ENCODE data around the gene ZNF423.

ZNF423 gene

DNA sequence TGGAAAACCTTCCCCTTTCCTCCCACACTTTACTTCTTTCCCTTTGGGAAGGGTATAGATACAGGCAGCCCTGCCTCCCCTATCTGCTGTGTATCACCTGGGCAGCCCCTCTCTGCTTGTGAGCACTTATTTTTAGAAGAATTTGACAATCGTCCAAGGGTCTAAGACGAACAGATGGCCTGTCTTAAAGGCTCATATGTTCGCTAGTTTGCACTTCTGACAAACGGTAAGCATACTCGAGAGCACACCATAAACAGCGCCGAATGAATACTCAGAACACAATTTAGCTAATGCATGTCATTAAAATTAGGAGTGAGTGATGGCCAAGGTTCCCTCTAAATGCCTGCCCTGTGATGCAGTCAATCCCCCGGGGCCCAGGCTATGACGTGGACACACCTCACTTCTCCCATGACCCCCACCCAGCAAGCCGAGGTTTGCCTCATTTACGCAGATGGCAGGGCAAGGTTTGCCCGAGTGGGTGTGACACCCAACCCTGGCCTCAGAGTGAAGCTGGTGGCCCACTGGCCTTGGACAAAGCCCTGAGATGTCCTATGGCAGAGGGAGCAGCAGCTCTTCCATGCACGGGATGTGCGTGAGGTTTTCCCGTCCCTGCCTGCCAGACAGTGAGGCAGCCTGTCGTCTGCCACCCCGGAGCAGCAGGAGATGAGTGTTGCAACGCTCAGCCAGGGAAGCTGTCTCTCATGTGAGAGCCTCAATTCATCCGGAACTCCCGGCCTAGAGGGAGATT is 357.1 kb downstream of the ZNF423 start:
- DNase-seq: no peak

DNA sequence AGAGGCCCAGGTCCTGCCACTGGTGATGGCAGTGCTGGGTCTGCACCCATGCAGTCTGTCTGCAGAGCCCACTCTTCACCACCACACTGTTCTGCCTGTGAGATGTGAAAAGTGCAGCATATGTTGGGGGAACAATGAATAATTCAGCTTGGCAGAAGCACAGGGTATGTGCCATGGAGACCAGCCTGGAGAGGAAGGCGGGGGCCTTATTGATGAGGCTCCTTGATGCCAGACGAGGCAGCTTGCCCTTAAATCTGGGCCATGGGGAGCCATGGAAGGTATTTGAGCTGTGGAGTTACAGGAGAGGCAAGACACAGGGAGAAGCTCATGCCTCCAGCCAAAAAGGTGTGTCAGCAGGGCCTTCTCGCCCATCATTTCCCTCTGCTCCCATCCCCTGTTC is 357.6 kb downstream of the ZNF423 start:
- no peak for DNase-seq

DNA sequence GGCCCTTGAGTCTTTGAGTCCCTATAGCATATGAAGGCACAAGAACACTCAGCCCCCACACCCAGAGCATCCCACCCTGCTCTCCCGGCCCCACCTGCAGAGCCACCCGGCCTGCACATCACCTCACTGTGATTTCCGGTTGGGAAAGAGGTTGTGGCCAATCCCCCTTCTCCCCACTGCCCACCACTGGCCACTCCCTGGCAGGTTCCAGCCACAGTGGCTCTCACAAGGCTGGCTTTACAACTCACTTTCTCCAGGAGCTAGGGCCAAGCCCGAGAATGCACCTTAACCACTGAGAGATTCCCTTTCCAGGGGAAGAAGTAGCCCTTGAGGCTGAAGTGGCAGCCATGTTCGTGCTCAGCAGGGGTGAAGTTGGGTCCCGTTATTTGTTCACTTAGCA is 358.4 kb downstream of the ZNF423 start:
- DNase-seq: no peak

DNA sequence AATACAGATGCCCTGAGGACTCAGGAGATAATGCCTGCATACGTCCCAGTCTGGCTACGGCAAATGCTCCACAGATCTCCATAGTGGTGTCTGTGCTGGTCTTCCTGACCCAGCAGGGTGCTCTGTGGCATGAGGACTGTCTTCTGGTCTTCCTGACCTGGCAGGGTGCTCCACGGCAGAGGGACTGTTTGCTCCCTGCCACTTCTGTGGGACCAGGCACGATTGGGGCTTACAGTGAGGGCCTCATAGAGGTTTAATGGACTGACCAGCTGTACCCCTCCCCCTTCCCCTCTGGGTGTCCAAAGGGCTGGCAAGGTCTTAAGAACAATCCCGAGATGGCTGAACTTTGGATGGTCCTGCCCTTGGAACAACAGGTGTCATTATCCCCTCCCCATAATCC is 359.3 kb downstream of the ZNF423 start:
- no peak for DNase-seq

DNA sequence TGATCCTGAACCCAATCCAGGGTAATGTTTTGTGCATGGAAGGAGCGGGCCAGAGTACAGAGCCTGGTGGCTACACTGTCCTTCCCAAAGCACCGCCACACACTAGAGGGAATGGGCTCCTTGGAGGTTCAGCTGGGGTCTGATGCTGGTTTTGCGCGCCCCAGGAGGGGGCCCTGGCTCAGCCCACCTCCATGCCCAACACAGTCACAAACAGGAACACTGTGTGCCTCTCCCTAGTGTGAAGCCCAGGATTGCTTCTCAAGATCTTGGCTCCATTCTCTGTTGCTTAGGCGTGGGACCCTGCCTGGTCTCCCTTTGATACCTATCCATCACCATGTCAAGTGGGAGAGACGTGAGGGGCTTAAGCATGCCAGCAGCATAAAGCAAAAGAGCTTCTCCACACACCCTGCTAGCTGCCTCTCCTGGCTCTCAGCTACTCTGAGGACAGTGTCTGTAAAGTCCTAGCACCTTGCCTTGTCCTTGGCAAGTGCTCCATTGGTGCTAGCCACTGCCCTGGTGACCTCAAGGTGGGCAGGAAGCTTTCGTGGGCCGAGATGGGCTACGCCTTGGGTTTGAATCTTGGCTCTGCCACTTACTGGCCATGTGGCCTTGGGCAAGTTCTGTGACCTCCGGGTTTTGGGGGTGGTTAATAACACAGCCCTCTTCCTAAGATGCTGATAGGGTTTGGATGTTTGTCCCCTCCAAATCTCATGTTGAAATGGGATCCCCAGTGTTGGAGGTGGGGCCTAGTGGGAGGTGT is 360.1 kb downstream of the ZNF423 start:
- no peak for DNase-seq

DNA sequence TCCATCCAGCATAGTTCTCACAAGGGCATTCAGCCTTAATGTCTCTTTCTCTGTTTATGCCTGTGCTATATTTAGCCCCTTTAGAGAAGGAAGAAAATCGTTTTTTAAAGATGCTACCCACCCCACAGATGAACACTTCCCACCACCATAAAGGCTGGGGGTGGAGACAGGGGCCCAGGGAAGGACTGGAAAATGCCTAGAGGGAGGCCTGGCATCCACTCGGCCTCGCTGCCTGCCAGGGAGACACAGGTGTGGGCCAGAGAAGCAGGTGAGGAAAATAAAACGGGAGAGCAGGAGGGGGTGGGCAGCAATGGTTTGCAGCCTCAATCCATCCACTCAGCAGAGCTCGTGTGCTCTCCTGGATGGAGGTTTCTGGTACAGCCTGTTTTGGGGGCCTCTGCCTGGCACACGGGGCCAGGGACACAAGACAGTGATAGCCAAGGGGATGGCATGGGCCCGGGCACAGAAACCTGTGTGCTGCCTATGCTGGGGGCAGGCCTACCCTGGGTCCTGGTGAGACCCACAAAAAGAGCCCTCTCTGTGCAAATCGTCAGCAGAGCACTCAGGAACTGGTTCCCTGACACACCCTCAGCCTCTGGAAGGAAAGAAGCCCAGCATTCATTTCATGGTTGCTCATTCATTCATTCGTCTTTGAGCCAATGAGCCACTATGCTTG is 360.9 kb downstream of the ZNF423 start:
- DNase-seq: no peak

DNA sequence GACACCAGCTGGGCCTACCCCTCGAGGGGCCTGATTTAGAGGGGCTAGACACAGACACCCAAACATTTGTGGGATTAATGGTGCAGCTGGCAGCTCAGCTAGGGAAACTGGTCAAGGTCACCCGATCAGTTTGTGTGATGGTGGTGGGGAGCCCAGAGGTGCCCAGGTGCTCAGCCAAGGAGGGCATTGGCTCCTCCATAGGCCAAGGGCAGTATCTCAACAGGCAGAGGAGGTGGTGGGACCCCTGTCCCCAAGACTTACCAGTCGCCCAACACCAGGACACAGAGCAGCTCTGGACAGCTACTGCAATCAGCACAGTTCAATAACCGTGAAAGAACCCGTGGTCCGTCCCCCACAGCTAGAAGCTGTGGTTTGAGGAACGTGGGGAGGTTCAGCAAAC is 361.4 kb downstream of the ZNF423 start:
- no peak for DNase-seq

DNA sequence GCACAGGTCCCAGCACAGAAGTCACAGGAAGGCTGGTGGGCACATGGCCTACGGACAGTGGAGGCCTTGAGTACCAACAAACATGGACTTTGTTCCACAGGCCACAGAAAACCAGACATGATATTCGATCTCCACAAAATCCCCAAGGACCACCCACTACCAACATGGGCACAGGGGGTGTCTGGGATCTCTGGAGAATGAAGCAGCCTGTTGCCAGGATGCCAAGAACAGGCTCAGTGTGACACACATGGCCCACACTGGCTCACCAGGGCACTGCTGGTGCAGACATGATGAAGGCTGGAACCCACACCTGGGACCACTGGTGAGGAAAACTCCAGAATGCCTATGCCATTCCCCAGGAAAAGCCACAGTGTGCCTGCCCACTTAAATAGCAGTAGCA is 362.1 kb downstream of the ZNF423 start:
- no peak for DNase-seq

DNA sequence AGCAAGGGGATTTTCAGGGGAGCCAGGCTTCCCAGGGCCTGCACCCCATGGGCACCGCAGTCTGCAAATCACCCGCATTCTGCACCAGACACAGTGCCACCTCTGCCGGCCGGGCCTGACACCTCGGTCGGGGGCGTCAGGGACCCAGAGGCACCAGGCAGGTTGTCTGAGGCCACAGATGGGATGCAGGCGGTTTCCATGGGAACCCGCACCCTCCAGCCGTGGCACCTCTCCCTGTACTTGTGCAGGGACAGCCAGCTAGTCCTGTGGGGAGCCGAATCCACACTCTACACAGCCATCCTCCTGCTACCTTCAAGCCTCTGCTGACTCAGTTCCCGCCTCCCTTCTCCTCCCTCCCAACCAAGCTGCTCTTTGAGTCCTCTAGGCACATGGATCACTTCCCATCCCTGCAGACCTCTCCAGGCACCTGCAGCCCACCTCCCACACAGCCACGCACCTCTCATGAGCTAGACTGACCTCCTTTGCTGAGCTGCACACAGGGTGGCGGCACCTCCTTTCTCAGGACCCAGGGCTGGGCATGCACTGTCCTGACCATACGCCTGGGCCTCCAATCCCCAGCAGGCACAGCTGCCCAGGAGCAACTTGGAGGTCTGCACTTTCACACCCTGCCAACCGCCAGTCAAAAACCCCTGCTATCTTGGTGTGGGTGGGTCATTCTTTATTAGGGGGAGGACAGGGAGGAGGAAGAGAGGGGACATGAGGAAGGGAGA is 362.9 kb downstream of the ZNF423 start:
- no peak for DNase-seq

DNA sequence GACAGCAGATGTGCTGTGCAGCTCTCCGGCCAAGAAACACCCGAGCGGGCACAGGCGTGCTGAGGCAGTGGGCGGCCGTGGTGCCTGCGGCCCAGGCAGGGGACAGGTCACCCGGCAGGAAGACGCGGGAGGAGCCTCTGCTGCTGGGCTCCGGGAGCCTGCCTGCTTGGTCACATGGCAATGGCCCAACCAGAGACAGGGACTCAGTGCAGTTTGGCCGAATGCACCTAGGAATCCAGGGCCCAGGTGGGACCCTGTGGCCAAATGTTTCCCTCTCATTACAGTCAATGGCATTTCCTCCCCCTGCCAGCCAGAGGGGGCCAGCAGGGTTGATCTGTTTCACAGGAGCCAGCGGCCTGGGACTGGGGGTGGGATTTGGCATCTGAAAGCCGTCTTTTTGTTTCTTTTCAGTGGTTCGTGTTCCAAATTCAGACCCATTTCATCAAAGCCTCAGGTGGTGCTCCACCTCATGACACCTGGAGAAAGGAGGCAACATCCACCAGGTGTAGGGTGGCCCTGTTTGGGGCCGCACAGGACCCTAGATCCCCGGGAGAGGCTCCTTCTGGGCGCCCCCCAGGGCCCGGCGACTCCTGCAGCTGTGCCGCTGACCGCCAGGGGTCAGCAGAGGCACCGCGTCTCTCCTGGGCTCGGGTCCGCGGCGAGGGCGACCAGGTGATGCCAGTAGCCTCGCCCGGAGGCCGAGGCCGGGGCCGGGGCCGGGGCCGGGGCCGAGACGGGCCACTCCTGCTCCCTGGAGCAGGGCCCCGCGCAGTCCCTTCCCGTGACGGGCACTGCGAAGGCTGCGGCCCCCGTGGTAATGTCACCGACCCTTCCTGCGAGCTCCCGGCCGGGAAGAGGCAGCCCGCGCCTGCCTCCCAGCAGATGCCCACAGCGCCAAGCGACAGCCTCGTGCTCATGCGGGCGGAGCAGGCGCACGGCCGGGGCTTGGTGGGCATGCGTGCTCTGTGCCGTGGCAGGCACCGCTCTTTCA is 363.8 kb downstream of the ZNF423 start:
- no peak for DNase-seq

DNA sequence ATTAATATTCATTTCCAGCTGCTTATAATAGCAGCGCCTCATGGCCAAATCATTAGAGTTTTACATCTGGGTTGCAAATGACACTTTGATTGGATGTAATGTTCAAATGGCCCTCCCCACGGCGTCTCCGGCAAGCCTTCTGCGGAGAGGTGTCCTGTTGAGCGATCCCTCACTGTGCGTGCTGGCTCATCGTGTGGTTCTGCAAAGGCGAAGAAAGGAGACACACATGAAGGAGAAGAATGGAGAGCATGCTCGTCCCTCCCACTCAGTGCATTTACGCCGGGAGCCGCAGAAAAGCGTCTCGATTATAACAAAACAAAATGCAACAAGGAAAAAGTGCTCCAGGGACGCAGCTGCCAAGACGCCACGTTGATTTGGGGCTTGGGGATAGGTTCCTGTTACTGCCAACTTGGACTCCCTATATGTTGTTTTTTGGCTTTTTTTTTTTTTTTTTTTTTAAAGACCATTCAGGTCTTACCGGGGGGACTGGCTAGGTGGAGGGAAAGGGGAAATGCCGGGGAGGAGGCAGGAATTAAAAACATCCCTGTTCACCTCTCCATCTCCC is 364.7 kb downstream of the ZNF423 start:
- DNase-seq: no peak

DNA sequence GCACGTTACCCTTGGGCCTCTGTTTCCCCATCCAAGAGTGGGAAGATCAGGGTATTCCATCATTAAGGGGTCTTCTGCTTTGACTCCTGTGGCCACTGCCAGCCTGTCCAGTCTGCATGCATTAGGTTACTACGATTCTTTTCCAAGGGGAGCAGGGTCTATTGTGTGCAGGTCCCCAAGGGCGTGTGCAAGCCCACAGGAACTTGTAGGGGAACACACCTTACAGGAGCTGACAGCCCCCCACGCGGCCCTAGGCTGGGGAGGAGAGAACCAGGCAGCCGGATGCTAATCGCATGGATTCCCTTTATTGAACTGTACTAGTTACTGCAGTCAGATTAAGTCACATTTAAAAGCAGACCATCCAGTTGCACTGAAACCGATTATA is 365.6 kb downstream of the ZNF423 start:
- no peak for DNase-seq

DNA sequence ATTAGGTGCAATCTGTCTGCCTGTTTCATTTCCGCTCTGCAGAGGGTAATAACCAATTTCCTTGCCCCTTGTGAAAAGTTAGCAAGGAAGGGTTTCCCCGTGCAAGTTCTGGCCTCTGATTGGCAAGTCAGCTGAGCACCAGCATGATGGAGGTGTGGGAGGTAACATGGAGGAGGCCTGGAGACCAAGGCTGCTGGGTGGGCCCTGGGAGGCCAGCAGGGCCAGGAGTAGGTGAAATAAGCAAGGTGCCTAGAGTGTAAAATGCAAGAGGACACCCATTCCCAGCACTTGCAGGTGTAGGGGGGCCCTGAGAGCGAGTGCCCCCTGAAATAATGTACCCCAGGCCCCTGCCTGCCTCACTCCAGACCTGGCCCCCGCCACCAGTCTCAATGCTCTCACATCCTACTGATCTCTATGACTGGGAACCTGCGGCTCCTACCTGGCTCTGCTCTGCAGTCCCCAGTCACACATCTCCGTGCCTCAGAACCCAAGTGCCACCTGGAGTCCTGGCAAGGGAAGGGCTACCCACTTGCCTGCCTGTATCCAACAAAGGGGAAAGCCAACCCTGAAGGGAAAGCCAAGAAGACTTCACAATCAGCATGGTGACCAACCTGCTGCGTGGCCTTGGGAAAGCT is 366.1 kb downstream of the ZNF423 start:
- no peak for DNase-seq

DNA sequence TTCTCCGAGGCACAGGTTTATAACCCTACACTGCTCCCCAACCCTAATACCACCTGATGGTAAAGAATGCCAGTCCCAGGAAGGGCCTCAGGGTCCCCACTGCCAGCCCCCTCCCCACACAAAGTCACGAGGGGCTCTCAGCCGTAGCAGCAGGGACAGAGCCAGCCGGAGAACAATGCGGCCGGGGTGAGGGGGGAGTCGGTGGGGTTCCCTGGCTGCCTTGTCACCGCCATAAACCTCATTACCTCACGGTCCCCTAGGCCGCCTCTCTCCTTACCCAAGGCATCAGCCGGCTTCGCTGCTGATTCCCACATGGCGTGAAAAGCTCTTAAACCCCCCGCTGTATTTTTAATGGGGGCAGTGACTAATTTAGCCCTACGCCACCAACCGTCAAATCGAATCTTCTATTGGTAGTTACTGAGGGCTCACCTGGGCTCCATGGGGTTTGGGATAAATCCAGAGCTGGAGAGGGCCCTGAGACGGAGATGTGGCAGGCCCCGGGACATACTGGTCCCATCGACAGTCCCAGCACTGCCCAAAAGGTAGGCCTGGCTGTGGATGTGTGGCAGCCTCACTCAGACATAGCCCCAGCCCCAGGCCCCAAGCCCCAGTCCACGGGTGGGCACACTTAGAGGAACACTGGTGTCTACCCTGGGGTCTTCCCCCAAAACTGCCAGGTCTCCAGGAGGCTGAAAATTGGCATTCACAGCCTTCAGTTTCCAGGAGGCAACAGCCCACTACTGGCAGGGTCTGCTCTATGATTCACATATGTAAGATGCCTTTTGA is 367.0 kb downstream of the ZNF423 start:
- no peak for DNase-seq

DNA sequence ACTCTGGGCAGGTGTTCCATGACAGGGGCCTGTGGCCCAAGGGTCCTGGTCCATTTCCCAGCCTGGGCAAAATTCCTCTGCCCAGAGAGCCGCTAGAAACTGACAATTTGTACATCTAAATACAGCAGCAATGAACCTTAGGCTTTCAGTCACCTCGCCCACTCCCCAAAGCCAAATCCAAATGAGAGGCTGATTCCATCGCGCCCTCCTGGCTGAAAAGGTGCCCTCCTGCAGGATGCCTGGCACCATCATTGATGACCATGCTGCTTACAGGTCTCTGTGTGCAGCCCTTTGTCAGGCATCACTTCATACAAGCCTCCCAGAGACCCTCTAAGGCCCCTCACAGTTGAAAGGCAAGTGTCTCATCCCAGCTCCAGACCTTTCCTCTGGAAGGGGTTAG is 367.6 kb downstream of the ZNF423 start:
- no peak for DNase-seq

DNA sequence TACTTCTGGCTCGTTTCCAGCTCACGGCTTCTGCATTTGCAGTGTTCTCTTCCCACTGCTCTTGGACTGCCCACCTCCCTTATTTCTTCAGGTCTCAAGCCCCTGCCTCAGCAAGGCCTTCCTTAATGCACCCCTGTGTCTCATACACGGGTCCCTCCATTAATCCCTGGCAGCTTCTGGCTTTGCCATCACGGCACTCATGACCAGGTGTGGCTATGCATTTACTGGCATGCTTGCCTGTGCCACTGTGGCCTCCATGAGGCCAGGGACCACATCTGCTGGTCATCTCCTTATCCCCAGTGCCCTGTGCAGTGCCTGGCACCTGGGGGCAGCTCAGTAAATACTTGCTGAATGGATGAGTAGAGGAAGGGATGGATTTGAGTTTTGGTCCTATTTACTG is 368.2 kb downstream of the ZNF423 start:
- no peak for DNase-seq

DNA sequence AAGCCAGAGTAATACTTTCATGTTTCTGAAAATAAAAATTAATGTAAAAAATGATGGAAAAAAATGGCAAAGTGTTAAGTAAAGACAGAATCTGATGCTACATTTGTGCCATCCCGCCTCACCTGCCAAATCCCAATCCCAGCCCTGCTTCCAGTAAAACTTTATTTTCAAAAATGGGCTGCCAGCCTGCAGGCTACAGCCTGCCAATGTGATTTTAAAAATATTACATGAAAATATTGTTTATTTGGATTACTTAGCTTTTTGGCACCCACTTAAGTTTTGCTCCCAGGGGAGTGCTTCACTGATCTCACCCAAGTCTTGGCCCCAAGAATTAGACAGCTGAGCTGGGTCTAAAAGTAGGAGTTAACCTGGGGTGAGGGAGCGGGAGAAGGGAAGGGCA is 369.5 kb downstream of the ZNF423 start:
- DNase-seq: no peak

DNA sequence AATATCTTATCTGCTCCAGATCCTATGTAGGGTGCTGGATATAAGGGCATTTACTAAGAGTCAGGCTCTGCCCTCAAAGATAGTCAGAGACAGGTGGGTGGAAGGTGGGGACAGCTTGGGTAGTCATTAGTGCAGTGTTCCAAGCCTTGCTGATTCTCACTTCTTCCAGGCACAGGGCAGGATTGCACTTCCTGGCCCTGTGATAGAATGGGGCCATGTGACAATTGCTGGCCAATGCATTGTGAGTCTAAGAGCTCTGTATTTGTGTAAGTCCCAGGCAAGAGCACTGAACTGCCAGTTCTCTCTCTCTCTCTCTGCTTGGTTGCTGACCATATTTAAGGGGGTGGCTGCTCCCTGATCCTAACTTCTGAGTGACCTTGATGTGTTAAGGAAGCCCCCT is 370.2 kb downstream of the ZNF423 start:
- no peak for DNase-seq

DNA sequence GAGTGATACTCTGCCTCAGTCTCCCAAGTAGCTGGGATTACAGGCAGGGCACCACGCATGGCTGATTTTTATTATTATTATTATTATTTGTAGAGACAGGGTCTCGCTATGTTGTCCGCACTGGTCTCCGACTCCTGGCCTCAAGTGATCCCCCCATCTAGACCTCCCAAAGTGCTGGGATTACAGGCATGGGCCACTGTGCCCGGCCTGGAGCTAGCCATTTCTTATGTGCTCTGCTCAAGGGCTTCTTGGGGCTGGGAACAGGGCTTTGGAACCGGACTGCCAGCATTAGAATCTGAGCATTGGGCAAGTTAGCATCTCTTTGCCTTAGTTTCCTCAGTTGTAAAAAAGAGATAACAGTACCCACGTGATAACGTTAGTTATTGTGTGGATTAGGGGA is 371.0 kb downstream of the ZNF423 start:
- no peak for DNase-seq

DNA sequence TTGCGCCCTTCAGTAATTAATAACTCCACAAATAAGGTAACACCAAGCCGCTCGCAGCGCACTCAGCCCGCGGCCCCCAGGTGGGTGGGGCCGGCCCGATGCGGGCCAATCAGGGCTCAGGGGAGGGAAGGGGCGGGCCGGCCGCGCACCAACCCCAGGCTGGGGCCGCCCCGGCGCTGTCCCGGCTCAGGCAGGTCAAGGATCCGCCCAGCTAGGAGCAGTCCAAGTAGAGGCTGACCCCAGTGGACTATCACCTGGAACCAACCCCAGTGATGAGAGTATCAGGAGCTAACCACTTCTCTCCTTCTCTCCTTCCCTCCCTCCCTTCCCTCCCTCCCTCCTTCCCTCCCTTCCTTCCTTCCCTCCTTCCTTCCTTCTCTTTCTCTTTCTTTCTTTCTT is 371.5 kb downstream of the ZNF423 start:
- no peak for DNase-seq

Data from NCI-H1417 treated with DMSO at 0.1 percent for 48 hours (cell line).